ENCODE results near the gene WNT16.
"Not testable (repeated sequence)": the region's sequence is repeated elsewhere in the genome, so short reads cannot be mapped to it uniquely, and the experiment has no call there.

The WNT16 gene, protein sequence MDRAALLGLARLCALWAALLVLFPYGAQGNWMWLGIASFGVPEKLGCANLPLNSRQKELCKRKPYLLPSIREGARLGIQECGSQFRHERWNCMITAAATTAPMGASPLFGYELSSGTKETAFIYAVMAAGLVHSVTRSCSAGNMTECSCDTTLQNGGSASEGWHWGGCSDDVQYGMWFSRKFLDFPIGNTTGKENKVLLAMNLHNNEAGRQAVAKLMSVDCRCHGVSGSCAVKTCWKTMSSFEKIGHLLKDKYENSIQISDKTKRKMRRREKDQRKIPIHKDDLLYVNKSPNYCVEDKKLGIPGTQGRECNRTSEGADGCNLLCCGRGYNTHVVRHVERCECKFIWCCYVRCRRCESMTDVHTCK

DNA sequence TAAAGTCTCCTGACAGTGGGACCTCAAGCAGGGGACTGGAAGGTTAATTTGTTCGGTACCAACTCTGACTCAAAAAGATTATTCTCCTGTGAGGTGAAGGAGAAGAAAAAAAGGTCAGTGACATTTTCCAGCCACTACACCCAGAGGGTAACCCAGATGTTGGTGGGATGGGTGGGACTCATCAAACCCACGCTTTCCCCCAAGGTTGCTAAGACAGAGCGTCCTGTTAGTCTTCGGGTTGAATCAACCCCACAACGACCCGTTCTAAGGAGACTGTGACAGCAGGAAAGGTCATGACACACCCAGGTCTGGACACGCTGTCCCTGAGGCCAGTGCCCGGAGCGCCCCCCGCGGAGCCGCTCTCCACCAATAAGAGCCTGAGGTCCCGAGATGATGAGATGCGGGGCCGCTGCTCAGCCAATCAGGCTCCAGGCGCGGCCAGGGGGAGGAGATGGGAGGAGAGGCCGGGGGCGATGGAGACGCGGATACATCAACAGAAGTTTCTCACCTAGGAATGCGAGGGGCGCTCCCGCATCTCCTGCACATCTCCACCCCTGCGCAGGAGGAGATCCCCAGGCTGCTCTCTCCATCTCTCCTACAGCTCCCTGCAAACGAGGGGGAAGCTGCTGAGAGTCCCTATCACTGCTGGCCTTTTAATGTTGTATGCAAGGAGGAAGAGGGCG lies at the start of gene WNT16:
Gene WNT16, plus strand, starts transcription at position 493 of the 683 bp plus-strand sequence. CDS start 293 bp downstream, outside the sequence.
- H3K36me3 ChIP-seq (ENCODE audit: insufficient read depth, low read length) = no peaks in the 10 kb centered on the region
- peak within 1 kb of the TSS; percentile 42 for H3K4me3 ChIP-seq (ENCODE audit: low read length)
- H3K4me1 ChIP-seq (ENCODE audit: insufficient read depth, low read length) = peaks cover 17% of the 10 kb centered on the region
- peak within 1 kb of the TSS; percentile 74 for H2AFZ ChIP-seq (ENCODE audit: low read depth, low read length)
- H3K9me3 ChIP-seq (ENCODE audit: low read length) = peaks cover 7% of the 10 kb centered on the region
- H3K27me3 ChIP-seq (ENCODE audit: insufficient read depth, low read length) = peaks cover 48% of the 10 kb centered on the region

DNA sequence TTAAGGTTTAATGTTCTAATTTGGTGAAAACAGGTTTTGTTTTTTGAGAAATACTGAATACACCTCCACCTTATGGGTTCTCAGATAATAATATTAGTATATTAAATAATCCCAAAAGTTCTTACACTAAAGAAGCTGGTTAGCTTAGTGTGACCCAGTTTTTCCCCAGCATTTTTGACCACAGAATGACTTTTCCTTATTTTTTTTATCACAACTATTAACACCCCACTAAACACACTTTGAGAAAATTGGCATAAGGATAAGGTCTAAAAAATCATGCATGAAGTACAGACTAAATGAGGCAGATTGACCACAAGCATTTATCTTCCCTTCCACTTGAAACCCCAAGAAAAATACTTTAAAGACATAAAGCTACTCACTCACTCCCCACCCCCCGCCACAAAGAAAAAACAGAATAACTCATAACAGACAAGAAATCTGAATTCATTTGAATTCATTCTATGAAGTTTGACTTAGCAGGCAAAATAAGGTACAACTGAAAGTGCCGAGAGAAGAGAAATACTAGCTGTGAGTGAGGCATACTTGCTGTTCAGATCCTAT lies 49.7 kb upstream of the WNT16 start:
- H3K4me3 ChIP-seq (ENCODE audit: low read length) = no peak overlapping the region
- no peak overlapping the region for H2AFZ ChIP-seq (ENCODE audit: low read depth, low read length)

DNA sequence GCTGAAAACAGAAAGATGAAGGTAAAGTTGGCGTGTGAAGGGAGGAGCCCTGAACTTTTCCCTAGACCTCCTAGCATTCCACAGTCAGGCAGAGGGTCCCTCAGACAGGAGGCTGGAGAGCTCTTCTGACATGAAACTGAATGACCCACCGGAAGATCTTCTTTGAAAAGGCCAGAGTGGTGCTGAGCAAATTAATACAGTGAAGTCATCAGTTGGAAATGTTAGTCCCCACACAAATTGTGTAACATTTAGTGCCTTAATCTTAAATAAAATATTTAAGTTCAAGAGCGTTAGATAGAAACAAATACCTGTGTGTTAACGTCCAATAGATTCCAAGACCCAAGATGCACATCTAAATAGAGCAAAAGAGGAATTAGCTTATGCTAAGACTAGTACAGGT lies 49.0 kb upstream of the WNT16 start:
- no peaks in the 10 kb centered on the region for H3K9me3 ChIP-seq (ENCODE audit: low read length)
- no peak overlapping the region for H2AFZ ChIP-seq (ENCODE audit: low read depth, low read length)
- no peak overlapping the region for H3K4me3 ChIP-seq (ENCODE audit: low read length)
- H3K36me3 ChIP-seq (ENCODE audit: insufficient read depth, low read length) = no peaks in the 10 kb centered on the region
- H3K4me1 ChIP-seq (ENCODE audit: insufficient read depth, low read length) = no peaks in the 10 kb centered on the region
- H3K27me3 ChIP-seq (ENCODE audit: insufficient read depth, low read length) = no peaks in the 10 kb centered on the region

More for the DNA sequence above, 49.7 kb upstream of the WNT16 start:
- H3K4me1 ChIP-seq (ENCODE audit: insufficient read depth, low read length) = no peaks in the 10 kb centered on the region
- H3K36me3 ChIP-seq (ENCODE audit: insufficient read depth, low read length) = no peaks in the 10 kb centered on the region
- H3K9me3 ChIP-seq (ENCODE audit: low read length) = no peaks in the 10 kb centered on the region
- no peaks in the 10 kb centered on the region for H3K27me3 ChIP-seq (ENCODE audit: insufficient read depth, low read length)

DNA sequence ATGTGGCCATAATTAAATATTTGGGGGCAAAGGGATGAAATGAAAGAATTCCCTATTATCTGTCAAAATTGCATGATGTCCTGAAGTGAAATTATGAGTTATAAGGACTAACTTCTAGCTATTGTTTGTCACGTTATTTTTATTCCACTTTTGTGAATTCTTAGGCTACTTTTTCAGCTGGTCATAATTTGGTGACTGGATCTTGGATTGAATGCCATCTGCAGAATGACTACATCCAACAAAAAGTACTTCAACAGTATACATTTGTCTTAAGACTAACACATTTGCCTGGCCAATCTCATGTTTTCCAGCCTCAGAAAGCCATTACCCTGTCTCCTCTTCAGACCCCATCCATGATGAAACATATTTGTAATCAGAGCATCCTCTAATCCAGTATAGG lies 48.1 kb upstream of the WNT16 start:
- Histone ChIP-seq H3K4me3 (ENCODE audit: low read length) (no peak overlapping the region), H2AFZ (ENCODE audit: low read depth, low read length) (no peak overlapping the region), H3K9me3 (ENCODE audit: low read length) (peaks cover 2% of the 10 kb centered on the region), H3K27me3 (ENCODE audit: insufficient read depth, low read length) (no peaks in the 10 kb centered on the region), H3K4me1 (ENCODE audit: insufficient read depth, low read length) (no peaks in the 10 kb centered on the region), H3K36me3 (ENCODE audit: insufficient read depth, low read length) (no peaks in the 10 kb centered on the region)

DNA sequence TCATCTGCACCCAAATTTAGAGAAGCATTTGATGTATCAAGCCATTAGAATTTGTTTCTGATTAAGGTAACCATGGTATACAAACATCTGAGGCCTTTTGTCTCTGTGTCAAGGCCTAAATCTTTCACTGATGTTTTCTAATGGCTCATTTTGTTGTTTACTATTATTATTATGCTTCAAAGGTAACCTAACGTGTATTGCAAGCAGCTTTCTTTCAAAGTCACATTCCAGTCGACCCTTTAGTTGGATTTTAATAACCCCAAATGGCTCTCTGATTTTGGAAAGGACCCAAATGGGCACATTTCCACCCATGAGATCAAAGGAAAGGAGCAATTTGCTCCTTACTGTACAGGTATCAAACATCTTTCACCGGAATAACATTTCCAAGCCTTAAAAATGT lies 46.7 kb upstream of the WNT16 start:
- Histone ChIP-seq H2AFZ (ENCODE audit: low read depth, low read length) (no peak overlapping the region), H3K36me3 (ENCODE audit: insufficient read depth, low read length) (no peaks in the 10 kb centered on the region), H3K4me1 (ENCODE audit: insufficient read depth, low read length) (no peaks in the 10 kb centered on the region), H3K9me3 (ENCODE audit: low read length) (peaks cover 2% of the 10 kb centered on the region), H3K4me3 (ENCODE audit: low read length) (no peak overlapping the region), H3K27me3 (ENCODE audit: insufficient read depth, low read length) (no peaks in the 10 kb centered on the region)

DNA sequence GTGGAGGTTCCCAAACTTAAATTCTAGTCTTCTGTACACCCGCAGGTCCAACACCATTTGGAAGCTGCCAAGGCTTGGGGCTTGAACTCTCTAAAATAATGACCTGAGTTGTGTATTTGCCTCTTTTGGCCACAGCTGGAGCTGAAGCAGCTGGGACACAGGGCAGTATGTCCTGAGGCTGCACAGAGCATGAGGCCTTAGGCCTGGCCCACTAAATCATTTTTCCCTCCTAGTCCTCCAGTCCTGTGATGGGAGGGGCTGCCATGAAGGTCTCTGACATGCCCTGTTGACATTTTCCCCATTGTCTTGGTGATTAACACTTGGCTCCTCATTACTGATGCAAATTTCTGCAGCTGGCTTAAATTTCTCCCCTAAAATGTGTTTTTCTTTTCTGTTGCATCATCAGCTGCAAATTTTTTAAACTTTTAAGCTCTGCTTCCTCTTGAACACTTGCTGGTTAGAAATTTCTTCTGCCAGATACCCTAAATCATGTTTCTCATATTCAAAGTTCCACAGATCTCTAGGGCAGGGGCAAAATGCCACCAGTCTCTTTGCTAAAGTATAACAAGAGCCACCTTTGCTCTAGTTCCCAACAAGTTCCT lies 43.6 kb upstream of the WNT16 start:
- Histone ChIP-seq H3K27me3 (ENCODE audit: insufficient read depth, low read length) (no peaks in the 10 kb centered on the region), H3K9me3 (ENCODE audit: low read length) (peaks cover 2% of the 10 kb centered on the region), H3K4me1 (ENCODE audit: insufficient read depth, low read length) (no peaks in the 10 kb centered on the region), H3K36me3 (ENCODE audit: insufficient read depth, low read length) (no peaks in the 10 kb centered on the region), H3K4me3 (ENCODE audit: low read length) (no peak overlapping the region), H2AFZ (ENCODE audit: low read depth, low read length) (no peak overlapping the region)

DNA sequence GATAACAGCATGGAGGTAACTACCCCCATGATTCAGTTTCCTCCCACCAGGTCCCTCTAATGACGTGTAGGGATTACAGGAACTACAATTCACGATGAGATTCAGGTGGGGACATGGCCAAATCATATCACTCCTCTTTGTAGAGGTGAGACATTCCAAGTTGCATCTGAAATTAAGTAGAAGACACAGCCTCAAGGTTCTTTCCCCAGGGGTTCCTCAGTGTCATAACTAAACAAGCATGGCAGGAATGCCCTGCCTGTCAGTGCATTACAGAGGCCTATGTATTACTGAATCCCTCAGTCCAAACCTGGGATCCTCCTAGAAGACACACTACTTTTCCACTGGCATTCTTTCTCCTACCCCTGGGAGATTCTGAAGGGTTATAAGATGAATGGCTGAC lies 42.6 kb upstream of the WNT16 start:
- H3K9me3 ChIP-seq (ENCODE audit: low read length) = peaks cover 2% of the 10 kb centered on the region
- no peaks in the 10 kb centered on the region for H3K4me1 ChIP-seq (ENCODE audit: insufficient read depth, low read length)
- H2AFZ ChIP-seq (ENCODE audit: low read depth, low read length) = no peak overlapping the region
- H3K27me3 ChIP-seq (ENCODE audit: insufficient read depth, low read length) = no peaks in the 10 kb centered on the region
- no peaks in the 10 kb centered on the region for H3K36me3 ChIP-seq (ENCODE audit: insufficient read depth, low read length)
- H3K4me3 ChIP-seq (ENCODE audit: low read length) = no peak overlapping the region

DNA sequence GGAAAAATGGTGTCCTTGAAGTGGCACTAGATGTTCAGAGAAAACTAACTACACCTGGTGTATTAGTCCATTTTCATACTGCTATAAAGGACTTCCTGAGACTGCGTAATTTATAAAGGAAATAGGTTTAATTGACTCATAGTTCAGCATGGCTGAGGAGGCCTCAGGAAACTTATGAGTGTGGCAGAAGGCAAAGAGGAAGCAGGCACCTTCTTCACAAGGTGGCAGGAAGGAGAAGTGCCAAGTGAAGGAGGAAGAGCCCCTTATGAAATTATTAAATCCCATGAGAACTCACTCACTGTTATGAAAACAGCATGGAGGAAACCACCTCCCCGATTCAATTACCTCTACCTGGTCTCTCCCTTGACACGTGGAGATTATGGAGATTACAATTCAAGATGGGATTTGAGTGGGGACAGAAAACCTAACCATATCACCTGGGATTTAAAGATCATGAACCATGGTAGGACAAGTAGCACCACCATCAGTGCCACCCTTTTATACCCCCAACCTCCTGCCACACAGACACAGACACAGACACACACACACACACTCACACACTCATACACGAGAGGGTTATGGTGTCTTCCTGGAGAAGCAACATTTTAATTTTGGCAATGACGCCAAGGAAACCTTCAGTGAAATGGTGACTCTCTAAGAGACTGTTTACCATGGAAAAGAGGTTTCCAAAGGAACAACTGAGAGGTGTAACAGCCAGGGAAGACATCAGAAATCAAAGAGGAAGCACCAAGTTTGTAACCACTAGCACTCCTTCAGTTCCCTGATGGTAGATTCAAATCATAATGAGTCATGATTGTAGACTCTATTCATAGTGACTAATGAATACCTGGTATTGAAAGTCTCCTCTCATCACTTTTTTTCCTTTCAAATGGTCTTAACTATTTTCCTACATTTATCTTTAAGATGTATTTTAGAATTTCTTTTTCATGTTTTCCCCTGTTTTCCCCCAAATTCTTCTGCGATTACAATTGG lies 41.8 kb upstream of the WNT16 start:
- no peak overlapping the region for H2AFZ ChIP-seq (ENCODE audit: low read depth, low read length)
- H3K27me3 ChIP-seq (ENCODE audit: insufficient read depth, low read length) = no peaks in the 10 kb centered on the region
- H3K4me1 ChIP-seq (ENCODE audit: insufficient read depth, low read length) = no peaks in the 10 kb centered on the region
- H3K36me3 ChIP-seq (ENCODE audit: insufficient read depth, low read length) = no peaks in the 10 kb centered on the region
- H3K9me3 ChIP-seq (ENCODE audit: low read length) = peaks cover 2% of the 10 kb centered on the region
- no peak overlapping the region for H3K4me3 ChIP-seq (ENCODE audit: low read length)

DNA sequence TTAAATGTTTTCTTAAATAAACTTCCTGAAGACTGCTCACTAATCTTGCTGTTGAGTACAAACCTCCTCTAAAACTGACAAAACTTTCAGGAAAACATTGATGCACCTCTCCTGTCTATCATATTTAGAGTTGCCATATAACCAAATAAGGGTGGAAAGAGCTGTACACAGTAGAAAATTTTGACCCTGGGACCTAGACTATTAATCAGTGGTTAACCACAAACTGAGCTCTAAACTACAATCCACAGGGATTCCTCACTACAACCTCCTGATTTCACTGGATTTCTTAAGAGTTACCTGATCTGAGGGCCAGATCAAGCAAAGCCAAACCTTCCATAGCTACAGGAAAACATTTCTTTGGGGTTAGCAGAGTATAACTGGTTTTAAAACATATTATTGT lies 39.9 kb upstream of the WNT16 start:
- H3K27me3 ChIP-seq (ENCODE audit: insufficient read depth, low read length) = no peaks in the 10 kb centered on the region
- no peaks in the 10 kb centered on the region for H3K36me3 ChIP-seq (ENCODE audit: insufficient read depth, low read length)
- no peaks in the 10 kb centered on the region for H3K4me1 ChIP-seq (ENCODE audit: insufficient read depth, low read length)
- no peak overlapping the region for H2AFZ ChIP-seq (ENCODE audit: low read depth, low read length)
- H3K9me3 ChIP-seq (ENCODE audit: low read length) = peaks cover 2% of the 10 kb centered on the region
- no peak overlapping the region for H3K4me3 ChIP-seq (ENCODE audit: low read length)

DNA sequence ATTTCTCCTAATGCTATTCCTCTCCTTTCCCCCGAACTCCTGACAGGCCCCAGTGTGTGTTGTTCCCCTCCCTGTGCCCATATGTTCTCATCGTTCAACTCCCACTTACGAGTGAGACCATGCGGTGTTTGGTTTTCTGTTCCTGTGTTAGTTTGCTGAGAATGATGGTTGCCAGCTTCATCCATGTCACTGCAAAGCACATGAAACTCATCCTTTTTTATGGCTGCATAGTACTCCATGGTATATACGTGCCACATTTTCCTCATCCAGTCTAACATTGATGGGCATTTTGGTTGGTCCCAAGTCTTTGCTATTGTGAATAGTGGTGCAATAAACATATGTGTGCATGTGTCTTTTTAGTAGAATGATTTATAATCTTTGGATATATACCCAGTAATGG lies 38.9 kb upstream of the WNT16 start:
- H3K36me3 ChIP-seq (ENCODE audit: insufficient read depth, low read length); H3K27me3 ChIP-seq (ENCODE audit: insufficient read depth, low read length); H2AFZ ChIP-seq (ENCODE audit: low read depth, low read length); H3K9me3 ChIP-seq (ENCODE audit: low read length); H3K4me3 ChIP-seq (ENCODE audit: low read length); H3K4me1 ChIP-seq (ENCODE audit: insufficient read depth, low read length): not testable (repeated sequence)

DNA sequence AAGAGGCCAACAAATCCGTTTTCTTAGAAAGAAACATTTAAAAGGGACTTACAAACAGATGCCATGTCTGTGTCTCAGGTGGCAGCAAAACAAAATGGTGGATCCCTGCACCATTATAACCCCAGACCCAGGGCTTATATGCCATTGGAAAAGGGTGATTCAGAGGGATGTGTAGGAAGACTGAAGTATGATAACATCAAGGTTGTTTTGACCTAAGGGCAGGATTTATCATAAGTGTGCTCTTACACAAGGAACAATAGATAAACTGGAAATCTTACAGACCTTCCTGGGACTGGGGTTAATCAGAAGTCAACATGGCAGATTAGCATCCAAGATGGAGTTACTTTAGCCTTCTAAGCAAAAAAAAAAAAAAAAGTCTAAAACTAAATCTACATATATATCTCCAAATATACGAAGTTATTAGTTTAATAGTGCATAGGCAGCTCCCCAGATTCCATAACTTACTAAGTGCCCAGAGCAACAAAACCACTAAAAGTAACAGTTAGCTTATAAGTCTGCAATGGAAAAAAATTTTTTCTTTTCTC lies 34.3 kb upstream of the WNT16 start:
- H3K4me1 ChIP-seq (ENCODE audit: insufficient read depth, low read length) = no peaks in the 10 kb centered on the region
- peaks cover 2% of the 10 kb centered on the region for H3K27me3 ChIP-seq (ENCODE audit: insufficient read depth, low read length)
- no peaks in the 10 kb centered on the region for H3K9me3 ChIP-seq (ENCODE audit: low read length)
- H2AFZ ChIP-seq (ENCODE audit: low read depth, low read length) = no peak overlapping the region
- no peak overlapping the region for H3K4me3 ChIP-seq (ENCODE audit: low read length)
- H3K36me3 ChIP-seq (ENCODE audit: insufficient read depth, low read length) = no peaks in the 10 kb centered on the region

DNA sequence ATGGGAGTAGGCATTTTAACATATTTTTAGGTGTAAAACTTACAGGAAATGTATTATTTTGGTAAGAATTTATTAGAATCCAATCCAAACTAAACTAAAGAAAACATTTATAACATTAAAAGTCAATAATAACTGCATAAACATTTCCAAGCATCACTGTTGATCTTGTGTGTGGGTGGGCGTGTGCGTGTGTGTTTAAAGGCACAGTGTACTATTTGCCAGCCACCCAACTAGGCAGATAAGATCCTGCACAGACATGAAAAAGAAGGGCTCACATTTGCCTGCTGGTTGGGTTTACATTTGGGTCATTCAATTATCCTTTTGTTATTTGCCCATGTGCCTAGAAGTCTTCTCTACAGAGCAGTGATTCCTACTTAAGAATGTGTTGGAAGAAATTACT lies 31.0 kb upstream of the WNT16 start:
- Histone ChIP-seq H3K4me3 (ENCODE audit: low read length) (no peak overlapping the region), H3K4me1 (ENCODE audit: insufficient read depth, low read length) (no peaks in the 10 kb centered on the region), H3K36me3 (ENCODE audit: insufficient read depth, low read length) (no peaks in the 10 kb centered on the region), H3K9me3 (ENCODE audit: low read length) (no peaks in the 10 kb centered on the region), H2AFZ (ENCODE audit: low read depth, low read length) (peak overlapping the region; percentile 72), H3K27me3 (ENCODE audit: insufficient read depth, low read length) (peaks cover 2% of the 10 kb centered on the region)

All from neuron (in vitro differentiated cells).